ENCODE measurements around the gene GALR2.
"Not testable (repeated sequence)": the region's sequence is repeated elsewhere in the genome, so short reads cannot be mapped to it uniquely, and the experiment has no call there.

GALR2 gene

DNA sequence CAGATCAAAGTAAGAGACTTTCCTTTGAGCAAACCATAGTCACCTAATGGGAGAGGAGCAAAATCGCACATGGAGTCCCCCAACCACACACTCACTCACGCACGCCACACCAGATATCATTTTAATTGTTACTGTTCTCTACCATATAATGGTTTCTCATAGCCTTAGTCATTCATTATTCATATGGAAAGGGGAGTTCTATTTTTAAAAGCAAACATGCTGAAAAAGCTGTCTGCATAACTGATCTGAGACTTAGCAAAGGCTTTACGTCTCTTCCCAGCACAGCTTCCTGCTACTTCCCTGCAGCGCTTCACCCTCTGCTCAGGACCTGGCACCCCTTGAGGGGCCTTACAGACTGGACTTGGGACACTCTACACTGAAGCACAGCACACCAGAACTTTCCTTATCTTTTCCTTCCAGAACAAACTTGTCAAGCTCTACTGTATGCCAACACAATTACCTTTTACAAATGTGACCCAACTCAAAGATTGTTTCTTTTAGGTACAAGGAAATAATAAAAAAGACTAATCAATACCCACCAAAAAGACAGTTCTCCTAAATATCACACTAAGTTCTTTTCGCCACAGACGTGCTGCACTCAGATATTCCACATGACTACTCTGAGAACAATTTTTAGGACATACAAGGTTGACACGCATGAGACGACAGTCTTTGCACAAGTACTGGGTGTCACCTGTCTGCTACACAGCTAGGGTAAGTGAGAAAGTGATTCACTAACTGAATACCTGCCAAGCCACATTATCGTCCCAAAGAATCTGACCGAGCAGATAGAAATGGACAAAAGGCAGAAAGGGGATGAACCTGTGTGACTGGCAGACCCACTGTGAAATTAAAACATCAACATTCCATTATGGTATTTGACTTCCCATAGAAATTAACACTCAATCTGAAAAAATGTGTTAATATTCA, 23.8 kb upstream of the GALR2 start:
- DNase-seq = no peak

DNA sequence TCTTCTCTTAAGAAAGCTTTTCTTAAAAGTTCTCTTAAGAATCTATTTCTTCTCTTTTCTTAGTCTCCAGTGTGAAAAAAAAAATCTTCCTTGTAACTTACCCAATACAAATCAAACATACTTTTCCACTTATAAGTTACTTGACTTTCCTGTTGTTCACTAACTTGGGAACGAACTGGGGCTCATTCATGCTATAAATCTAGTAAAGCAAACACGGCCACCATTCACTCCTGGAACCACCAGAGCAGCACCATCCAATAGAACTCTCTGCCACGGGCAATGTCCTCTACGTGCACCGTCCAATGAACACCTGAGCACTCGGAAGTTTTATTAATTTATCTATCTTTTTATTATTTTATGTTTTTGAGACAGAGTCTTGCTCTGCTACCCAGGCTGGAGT, 23.0 kb upstream of the GALR2 start:
- no peak for DNase-seq

DNA sequence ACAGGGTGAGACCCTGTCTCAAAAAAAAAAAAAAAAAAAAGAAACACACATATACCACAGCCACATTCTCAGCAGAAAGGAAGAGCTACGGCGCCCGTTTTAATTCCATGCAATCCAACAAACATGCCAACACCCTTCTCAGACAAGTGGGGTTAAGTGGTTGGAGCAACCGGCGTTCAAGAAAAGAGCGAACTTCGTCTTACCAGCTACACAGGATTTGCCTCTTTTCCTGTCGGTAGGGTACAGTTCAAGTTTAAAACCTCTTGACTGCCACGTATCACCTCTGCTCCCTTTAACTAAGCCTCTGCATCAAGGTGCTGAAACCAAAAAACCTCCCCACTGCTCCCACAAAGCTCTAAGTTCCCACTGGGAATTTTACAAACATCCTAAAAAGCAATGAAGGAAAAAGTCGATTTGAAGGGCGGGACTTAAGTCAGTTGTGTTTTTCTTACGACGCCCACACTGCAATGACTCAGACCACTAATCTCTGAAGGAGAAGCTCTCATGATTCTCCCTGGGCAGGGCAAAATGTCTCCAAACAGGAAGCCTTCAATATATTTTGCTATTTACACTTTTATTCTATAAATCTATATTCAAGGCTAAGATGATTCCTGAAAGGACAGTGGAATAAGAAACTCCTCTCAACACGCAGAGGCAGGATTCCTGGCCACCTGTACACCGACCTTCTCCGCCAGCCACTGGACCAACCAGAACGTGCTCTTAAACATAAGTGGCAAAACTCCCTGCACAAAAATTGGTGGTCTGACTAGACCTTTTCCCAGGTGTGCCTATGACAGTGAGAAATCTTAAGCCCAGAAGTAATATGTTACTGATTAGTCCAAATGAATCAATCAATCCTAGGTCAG, 21.1 kb upstream of the GALR2 start:
- DNase-seq = peak; percentile 44

DNA sequence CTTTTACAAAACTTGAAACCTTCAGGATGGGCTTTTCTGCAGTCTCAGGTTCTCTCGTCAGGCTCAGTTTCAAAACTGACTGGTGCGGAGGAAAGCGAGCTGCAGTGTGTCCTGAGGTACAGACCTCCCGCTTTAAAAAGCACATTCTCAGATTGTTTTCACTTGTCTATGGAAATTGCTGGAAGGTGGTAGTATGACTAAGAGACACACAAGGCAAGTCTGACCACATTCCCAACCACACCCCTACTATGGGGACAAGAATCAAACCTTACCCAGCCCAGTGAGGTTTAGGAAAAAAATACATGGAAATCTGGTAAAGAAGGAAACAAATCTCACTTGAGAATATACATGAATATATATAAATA, 20.5 kb upstream of the GALR2 start:
- peak; percentile 14 for DNase-seq

DNA sequence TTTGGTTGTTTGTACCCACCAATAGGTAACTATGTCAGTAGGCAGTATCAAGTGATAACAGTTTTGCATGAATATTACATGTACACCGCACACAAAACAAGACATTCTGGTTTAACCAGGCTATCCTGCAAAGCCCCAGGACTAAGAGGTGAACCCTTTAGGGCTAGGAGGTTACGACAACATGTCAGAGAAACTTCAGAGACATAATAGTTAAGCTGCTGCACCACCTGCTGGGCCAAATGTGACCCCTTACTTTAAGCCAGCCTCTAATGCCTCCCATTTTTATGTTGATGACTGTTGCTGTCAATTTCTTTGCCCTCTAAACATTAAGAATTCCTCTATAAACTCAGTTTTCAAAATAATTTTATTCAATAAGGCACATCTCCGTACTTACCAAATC, 17.7 kb upstream of the GALR2 start:
- DNase-seq = no peak

DNA sequence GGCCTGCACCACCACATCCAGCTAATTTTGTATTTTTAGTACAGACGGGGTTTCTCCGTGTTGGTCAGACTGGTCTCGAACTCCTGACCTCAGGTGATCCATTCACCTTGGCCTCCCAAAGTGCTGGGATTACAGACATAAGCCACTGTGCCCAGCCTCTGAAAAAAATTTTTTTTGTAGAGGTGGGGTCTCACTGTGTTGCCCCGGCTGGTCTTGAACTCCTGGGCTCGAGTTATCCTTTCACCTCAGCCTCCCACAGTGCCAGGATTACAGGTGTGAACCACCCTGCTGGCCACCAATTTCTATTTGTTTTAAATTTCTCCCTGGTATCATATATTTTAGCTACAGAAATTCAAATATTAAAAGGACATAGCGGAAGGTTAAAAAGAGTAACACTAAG, 16.3 kb upstream of the GALR2 start:
- not testable (repeated sequence) for DNase-seq

DNA sequence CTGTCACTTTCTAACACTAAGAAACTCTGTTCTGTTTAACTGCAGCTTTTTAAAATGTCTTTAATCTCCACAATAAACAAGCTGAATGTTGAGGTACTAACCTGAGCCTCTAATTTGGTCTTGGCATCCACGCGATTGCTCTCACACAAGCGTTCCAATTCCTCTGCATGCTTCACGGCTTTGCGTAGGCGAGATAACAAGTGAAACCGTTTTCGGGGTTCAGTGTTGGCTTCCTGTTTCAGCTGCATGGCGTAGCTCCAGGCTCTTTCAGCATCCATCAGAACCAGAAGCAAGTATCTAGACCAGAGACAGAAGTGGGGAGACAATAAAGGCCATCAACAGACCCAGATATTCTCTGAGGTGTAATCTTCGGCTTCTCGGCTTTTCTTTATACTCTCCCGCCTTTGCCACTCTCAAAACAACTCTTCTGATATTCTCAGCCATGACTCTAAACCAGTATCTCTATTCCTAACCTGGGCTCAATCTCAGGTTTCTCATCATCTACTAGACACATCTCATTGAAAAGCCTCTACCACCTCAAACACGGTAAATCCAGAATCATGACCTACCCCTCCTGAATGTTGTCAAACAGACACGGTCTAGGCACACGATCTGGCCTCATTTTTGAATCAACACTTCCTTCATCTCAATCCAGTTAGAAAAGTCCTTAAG, 10.6 kb upstream of the GALR2 start:
- DNase-seq = no peak

DNA sequence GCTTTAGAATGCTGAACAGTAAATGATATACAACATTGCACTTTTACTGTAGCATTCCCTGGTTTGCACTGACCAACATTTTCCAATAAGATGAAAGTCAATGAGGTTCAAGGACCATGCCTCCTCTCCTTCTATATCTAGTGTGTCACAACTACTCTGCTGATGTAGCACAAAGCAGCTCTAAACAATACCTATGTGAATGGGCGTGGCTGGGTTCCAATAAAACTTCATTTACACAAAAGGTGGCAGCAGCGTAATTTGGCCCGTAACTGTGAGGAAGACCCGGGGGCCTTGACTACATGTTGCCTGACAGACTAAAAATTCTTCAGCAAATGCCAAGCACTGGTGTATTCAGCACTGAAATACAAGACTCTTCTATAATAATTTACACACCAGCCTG, 8.8 kb upstream of the GALR2 start:
- DNase-seq = no peak

DNA sequence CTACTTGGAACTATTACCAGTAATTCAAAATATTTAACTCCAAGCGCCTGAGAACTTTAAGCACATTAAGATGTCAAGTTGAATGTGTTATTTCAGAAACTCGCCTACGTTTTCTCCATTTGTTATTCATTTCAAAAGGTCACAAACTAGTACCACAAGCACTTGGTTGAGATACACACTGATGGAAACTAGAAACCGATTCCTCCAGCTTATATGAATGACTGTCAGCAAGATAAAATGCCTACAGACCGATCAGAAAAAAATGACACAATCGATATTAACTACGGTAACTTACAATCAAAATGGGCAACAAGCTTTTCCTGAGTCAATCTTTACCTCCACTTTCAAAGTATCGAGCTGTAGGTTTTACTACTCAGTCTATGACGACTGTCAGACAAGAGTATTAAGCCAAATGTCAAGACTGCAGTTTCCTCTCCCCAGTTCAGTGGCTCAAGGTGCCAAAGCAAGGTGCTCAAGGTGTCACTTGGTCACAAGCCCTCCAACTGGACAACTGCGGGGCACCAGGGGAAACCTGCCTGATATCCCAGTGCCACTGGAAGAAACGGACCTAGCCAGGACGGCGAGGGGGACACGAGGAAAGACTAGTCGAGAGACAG, 2.9 kb upstream of the GALR2 start:
- no peak for DNase-seq

DNA sequence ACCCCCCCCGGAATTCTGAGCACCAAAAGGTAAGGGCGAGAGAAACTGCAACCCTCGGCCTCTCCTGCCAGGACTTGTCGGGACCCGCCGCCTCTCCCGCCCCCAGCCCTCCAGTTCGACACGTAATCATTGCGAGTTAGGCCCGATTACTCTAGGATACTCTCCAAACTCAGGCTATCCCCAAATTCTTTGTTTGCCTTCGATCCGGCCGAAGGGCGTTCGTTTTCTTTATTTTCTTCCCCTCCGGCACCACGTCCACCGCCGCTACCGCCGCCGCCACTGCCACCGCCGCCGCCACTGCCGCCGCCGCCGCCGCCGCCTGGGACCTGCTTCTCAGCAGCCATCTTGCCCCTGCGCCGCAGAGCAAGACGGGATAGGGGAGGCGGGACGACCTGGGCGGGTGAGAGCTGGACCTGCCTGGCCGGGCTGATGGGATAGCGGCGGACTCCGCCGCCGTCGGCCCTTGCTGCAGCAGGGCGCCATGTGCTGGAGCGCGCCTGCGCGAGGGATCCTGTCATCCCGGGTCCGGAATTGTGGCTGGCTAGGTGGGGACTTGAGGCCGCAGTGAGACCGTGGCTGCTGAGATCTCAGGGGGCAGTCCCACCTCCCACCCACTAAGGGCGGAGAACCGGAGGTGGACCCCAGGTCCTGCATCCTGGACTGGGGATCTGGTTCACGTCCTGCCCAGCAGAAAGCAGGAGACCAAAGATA, 2.3 kb upstream of the GALR2 start, which contains the start of gene SRP68:
TSS of gene SRP68 (minus strand) at position 370 of the 711 bp plus-strand sequence. CDS start at position 344, 26 bp downstream.
- DNase-seq = peak; percentile 94

DNA sequence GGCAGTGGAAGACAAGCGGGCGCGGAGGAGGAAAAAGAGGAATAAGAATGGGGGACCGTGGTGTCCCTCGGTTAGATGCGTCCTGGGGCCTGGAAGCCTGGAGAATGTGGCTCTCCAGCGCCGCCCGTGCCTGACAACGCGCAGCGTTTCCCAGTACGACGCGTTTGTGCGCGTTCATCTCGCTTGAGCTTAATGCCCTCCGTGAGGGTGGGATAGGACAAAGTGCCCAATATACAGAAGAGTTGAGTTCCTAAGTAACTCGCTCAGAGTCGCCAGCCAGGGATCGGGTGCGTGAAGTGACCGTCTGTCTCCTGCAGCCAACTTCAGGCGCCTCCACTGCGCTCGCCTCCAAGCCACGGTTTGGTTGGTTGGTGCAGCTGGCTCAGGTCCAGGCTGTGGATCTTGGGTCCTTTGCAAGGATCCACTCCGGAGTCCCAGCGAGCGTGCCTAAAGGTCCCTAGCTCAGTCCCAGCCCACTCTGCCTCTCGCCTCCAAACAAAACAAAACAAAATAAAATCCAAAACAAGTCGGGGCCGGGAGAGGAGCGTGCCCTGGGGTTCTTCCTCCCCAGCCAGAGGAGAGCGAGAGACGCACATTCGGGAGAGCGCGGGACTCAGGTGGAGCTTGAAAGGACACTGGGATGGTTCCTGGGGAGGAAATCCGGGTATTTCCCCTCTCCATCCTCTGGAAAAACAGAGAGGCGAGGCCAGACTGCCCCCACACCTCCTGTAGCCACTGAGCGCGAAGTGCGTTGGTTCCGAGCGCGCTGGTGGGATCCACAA, 974 bp downstream of the GALR2 start:
- DNase-seq = peak; percentile 36

DNA sequence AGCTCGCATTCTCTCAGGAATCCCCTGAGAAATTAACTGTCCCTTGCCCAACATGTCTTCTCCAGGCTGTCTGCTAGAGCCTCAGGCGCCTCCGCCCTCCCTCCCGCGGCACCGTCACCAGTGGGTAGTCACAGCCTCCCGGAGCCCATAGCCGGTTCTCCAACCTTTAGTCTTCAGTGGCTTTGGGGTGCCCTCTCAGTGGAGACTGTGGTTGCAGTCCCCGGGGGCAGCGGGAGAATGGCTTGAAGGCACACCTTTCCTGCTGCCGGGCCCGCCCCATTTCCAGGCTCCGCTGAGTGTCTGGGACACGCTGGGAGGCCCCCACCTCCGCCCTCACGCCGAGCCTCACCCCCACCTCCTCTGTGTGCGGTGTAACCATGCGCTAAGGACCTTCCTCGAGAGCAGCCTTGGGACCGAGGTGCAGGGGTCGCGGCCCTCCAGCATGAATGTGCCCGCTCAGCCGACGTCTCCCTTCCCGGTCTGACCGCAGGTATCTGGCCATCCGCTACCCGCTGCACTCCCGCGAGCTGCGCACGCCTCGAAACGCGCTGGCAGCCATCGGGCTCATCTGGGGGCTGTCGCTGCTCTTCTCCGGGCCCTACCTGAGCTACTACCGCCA, 1.7 kb downstream of the GALR2 start:
- DNase-seq = no peak

DNA sequence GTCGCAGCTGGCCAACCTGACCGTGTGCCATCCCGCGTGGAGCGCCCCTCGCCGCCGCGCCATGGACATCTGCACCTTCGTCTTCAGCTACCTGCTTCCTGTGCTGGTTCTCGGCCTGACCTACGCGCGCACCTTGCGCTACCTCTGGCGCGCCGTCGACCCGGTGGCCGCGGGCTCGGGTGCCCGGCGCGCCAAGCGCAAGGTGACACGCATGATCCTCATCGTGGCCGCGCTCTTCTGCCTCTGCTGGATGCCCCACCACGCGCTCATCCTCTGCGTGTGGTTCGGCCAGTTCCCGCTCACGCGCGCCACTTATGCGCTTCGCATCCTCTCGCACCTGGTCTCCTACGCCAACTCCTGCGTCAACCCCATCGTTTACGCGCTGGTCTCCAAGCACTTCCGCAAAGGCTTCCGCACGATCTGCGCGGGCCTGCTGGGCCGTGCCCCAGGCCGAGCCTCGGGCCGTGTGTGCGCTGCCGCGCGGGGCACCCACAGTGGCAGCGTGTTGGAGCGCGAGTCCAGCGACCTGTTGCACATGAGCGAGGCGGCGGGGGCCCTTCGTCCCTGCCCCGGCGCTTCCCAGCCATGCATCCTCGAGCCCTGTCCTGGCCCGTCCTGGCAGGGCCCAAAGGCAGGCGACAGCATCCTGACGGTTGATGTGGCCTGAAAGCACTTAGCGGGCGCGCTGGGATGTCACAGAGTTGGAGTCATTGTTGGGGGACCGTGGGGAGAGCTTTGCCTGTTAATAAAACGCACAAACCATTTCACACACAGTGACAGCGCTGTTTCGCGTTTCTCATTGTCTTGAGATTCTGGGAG, 2.4 kb downstream of the GALR2 start:
- peak; percentile 39 for DNase-seq

DNA sequence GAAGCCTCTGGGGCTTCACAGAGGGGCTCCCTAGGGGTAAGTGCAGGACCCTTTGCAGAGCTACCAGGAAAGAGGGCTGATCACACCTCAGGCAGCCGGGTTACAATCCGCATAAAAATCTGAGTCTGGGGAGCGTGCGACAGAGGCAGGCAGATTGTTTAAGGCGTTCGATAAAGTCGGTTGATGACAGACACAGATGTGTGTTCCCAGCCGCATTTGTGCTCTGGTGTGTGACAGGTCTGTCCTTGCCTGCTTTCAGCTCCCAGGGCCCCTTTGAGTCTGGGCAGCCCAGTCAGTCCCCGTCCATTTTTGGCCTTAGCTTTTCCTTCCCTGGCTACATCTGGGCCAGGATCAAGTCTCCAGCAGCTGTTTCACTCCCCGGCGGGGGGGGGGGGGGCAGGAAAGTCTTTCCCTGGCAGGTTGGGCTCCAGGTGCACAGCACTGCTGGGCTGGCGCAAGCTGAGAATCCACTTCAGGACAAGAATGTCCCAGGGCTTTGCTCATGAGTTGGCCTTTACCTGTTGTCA, 3.1 kb downstream of the GALR2 start:
- no peak for DNase-seq

DNA sequence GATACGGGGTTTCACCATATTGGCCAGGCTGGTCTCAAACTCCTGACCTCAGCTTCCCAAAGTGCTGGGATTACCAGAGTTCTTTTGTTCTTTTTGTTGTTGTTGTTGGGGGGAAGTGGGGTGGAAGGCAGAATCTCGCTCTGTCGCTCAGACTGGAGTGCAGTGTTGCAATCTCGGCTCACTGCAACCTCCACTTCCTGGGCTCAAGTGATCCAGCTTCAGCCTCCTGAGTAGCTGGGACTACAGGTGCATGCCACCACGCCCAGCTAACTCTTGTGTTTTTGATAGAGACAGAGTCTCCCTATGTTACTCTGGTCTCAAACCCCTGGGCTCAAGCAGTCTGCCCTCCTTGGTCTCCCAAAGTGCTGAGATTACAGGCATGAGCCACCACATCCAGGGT, 3.8 kb downstream of the GALR2 start:
- DNase-seq = not testable (repeated sequence)

DNA sequence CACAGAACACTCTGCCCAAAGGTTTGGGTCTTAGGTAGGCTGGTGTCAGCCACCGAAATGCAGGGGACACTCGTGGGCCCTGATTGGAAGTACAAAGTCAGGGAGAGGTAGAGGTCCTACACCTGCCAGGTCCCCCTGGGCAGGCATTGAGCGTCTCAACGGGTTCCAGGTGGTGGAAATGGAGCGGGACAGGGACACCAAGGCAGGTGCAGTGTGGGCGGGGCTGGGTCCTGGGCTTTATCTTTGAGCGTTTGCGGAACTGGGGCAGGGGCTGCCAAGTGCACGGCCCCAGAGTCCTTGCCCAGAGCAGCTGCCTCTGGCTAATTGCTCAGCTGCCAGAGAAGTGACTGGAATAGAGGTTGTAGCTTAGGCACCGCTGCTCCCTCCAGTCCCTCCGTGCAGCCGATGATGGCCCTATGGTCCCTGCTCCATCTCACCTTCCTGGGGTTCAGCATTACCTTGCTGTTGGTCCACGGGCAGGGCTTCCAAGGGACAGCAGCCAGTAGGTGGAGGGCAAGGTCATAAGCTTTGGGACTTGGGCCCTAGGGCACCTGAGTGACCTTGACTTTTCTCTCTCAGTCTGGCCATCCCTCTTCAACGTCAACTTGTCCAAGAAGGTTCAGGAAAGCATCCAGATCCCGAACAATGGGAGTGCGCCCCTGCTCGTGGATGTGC, 4.4 kb downstream of the GALR2 start, which contains the start of gene ZACN:
TSS of gene ZACN (plus strand) at position 323 of the 675 bp plus-strand sequence. CDS start at position 406, 83 bp downstream.
- no peak for DNase-seq

DNA sequence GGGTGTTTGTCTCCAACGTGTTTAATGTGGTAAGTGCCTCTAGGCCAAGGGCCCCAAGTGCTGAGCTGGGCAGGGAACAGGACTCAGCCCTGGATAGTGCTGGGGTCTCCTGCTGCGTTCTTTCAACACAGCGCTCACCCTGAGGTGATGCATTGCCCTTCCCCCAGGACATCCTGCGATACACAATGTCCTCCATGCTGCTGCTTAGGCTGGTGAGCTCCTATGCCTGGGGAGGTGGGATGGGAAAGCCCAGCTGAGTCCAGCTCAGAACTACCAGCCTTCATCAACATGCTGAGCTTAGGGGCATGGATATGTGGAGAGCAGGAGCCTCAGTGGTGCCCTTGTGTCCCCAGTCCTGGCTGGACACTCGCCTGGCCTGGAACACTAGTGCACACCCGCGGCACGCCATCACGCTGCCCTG, 5.0 kb downstream of the GALR2 start:
- no peak for DNase-seq

DNA sequence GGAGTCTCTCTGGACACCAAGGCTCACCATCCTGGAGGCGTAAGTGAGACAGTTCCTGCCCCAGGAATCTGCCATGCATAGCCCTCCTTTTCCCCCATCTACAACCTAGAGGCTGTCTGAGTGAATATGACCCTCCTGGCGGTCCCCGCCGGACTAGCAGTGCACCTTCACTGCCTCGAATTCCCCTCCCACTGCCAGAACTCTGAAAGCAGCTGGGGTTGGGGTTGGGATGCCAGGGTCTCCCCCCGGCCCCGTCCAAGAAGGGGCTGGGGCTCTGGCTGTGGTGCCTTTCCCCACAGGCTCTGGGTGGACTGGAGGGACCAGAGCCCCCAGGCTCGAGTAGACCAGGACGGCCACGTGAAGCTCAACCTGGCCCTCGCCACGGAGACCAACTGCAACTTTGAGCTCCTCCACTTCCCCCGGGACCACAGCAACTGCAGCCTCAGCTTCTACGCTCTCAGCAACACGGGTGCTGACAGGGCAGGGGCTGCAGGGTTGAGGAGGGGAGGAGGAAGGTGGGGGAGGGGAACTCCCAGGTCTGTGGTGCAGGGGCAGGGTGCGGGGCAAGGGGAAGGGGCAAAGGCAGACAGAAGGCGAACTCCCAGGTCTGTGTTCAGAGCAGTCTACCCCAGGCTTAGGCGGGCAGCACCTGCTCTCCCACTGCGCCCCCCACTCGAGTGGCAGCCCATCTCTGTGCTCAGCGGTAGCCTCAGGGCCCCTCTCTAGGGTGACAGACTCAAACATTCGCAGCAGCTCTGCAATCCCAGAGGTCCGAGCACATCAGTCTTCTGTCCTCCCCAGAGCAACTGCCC, 5.6 kb downstream of the GALR2 start:
- DNase-seq = no peak
